ENCODE measurements around the gene C1orf52.

C1orf52 gene

GRCh38 chr1:85223334-85223733, 36.1 kb downstream of the C1orf52 start:
- Histone ChIP-seq H3K4me1 (peaks cover 0 to 33% (median 13%) of the 10 kb centered on the region in 4 donors), H3K36me3 (no peaks in the 10 kb centered on the region), H3K4me3 (no peak overlapping the region), H3K27ac (no peak overlapping the region), H3K9me3 (no peaks in the 10 kb centered on the region), H3K27me3 (no peaks in the 10 kb centered on the region)
- no peak for DNase-seq
- no peak for TF ChIP-seq CTCF (IDR thresholded peaks at IDR 0.05)
- intact Hi-C loops (cut with DNase I; ENCODE audit: low total_unique reads) = no loop called here

- Histone ChIP-seq H3K4me1 (peaks cover 0 to 29% (median 12%) of the 10 kb centered on the region in 4 donors), H3K9me3 (no peaks in the 10 kb centered on the region), H3K27ac (no peak overlapping the region), H3K4me3 (no peak overlapping the region), H3K36me3 (no peaks in the 10 kb centered on the region), H3K27me3 (no peaks in the 10 kb centered on the region)
- intact Hi-C loops (cut with DNase I; ENCODE audit: low total_unique reads) = no loop called here
- TF ChIP-seq CTCF (IDR thresholded peaks at IDR 0.05) = no peak
- no peak for DNase-seq
These were observed 38.7 kb downstream of the C1orf52 start for GRCh38 chr1:85220756-85221201.

- intact Hi-C loops (cut with DNase I; ENCODE audit: low total_unique reads) = no loop called here
- Histone ChIP-seq H3K4me1 (peaks cover 0 to 22% (median 6%) of the 10 kb centered on the region in 4 donors), H3K4me3 (no peak overlapping the region), H3K9me3 (no peaks in the 10 kb centered on the region), H3K27ac (no peak overlapping the region), H3K36me3 (no peaks in the 10 kb centered on the region), H3K27me3 (no peaks in the 10 kb centered on the region)
- TF ChIP-seq CTCF (IDR thresholded peaks at IDR 0.05) = no peak
- no peak for DNase-seq
These were observed 39.4 kb downstream of the C1orf52 start for GRCh38 chr1:85219853-85220610.

GRCh38 chr1:85216697-85217096, 42.8 kb downstream of the C1orf52 start:
- no peak for TF ChIP-seq CTCF (IDR thresholded peaks at IDR 0.05)
- DNase-seq = no peak
- no peak overlapping the region for H3K4me3 ChIP-seq
- H3K9me3 ChIP-seq = no peaks in the 10 kb centered on the region
- intact Hi-C loops (cut with DNase I; ENCODE audit: low total_unique reads) = no loop called here
- H3K27ac ChIP-seq = no peak overlapping the region
- H3K4me1 ChIP-seq = peaks cover 0 to 14% (median 3%) of the 10 kb centered on the region in 4 donors
- no peaks in the 10 kb centered on the region for H3K36me3 ChIP-seq
- H3K27me3 ChIP-seq = no peaks in the 10 kb centered on the region

GRCh38 chr1:85214654-85215053, 44.8 kb downstream of the C1orf52 start:
- Histone ChIP-seq H3K36me3 (no peaks in the 10 kb centered on the region), H3K4me3 (no peak overlapping the region), H3K9me3 (no peaks in the 10 kb centered on the region), H3K27ac (no peak overlapping the region), H3K27me3 (no peaks in the 10 kb centered on the region), H3K4me1 (no peaks in the 10 kb centered on the region)
- DNase-seq = no peak
- no peak for TF ChIP-seq CTCF (IDR thresholded peaks at IDR 0.05)
- intact Hi-C loops (cut with DNase I; ENCODE audit: low total_unique reads) = no loop called here

All from tibial artery (tissue), 4 donors.